Keratinocyte (primary cell): ENCODE results near the gene CPED1. TPM values are rescaled to one million over a fixed set of nuclear protein-coding genes. Genes with fewer than 3 reads are reported as not detected.

Experiments used
- DNase-seq: peaks from one replicate; pipeline ENCODE4 v3.0.0-alpha.2; 2011; ENCODE audit warnings: low read depth, missing footprints, low spot score
- FAIRE-seq: peaks from 2 replicates; lab custom pipeline; 2011; peaks lifted over from hg19 to GRCh38; lab: Jason Lieb, UNC
- H2AFZ ChIP-seq: 2 replicates; pipeline ENCODE4 v1.6.0; 2012; ENCODE audit warnings: low read length, control low read depth, inconsistent platforms; ENCODE audit not compliant: control insufficient read depth
- H3K27ac ChIP-seq: 2 replicates; pipeline ENCODE4 v1.5.1; 2011; ENCODE audit warnings: low read length; ENCODE audit not compliant: control insufficient read depth, insufficient read depth
- H3K27me3 ChIP-seq: 3 replicates; pipeline ENCODE4 v1.6.0; 2011; ENCODE audit warnings: low read length; ENCODE audit not compliant: control insufficient read depth, insufficient read depth; ENCODE audit errors: extremely low read depth
- H3K36me3 ChIP-seq, 2 experiments: 2 replicates in 1 of 2; 3 replicates in 1 of 2; pipeline ENCODE4 v1.5.1; 2011; ENCODE audit warnings: low read length in 2 of 2, mild to moderate bottlenecking in 1 of 2; ENCODE audit not compliant: control insufficient read depth in 2 of 2, insufficient read depth in 2 of 2; ENCODE audit errors: extremely low read depth in 1 of 2
- H3K4me1 ChIP-seq: 3 replicates; pipeline ENCODE4 v1.5.1; 2011; ENCODE audit warnings: low read length; ENCODE audit not compliant: control insufficient read depth, insufficient read depth; ENCODE audit errors: extremely low read depth
- H3K4me2 ChIP-seq: 3 replicates; pipeline ENCODE4 v1.6.0; 2011; ENCODE audit warnings: low read depth, low read length; ENCODE audit not compliant: control insufficient read depth, insufficient read depth; ENCODE audit errors: extremely low read depth
- H3K4me3 ChIP-seq, 3 experiments: fragments of 200-600 bp in 1 of 3; sonication (generic) in 1 of 3; 2 replicates in 2 of 3; 3 replicates in 1 of 3; pipeline ENCODE4 v1.5.1; 2011 to 2016; ENCODE audit warnings: low read length in 3 of 3, mild to moderate bottlenecking in 3 of 3, control low read depth in 2 of 3, inconsistent platforms in 1 of 3, low read depth in 1 of 3, mixed read lengths in 1 of 3, mixed run types in 1 of 3, moderate library complexity in 1 of 3; ENCODE audit not compliant: control insufficient read depth in 2 of 3, insufficient read depth in 2 of 3; ENCODE audit errors: extremely low read depth in 1 of 3
- H3K79me2 ChIP-seq: 2 replicates; pipeline ENCODE4 v1.6.0; 2012; ENCODE audit warnings: low read length; ENCODE audit not compliant: control insufficient read depth, insufficient read depth
- H3K9ac ChIP-seq: 3 replicates; pipeline ENCODE4 v1.6.0; 2011; ENCODE audit warnings: low read length; ENCODE audit not compliant: control insufficient read depth, insufficient read depth; ENCODE audit errors: extremely low read depth
- H3K9me1 ChIP-seq: 3 replicates; pipeline ENCODE4 v1.6.0; 2011; ENCODE audit warnings: low read length; ENCODE audit not compliant: control insufficient read depth, insufficient read depth; ENCODE audit errors: extremely low read depth
- H3K9me3 ChIP-seq: 2 replicates; pipeline ENCODE4 v1.5.1; 2012; ENCODE audit warnings: low read depth, low read length; ENCODE audit not compliant: control insufficient read depth
- H4K20me1 ChIP-seq: 3 replicates; pipeline ENCODE4 v1.6.0; 2011; ENCODE audit warnings: low read length; ENCODE audit not compliant: control insufficient read depth, insufficient read depth; ENCODE audit errors: extremely low read depth
- EZH2 ChIP-seq: IDR thresholded peaks from one replicate; pipeline ENCODE4 v1.6.1; 2012; ENCODE audit warnings: inconsistent platforms, mild to moderate bottlenecking, low read length, moderate library complexity
- dilution Hi-C: fragments of 300-500 bp; cut with MboI; formaldehyde crosslinking; loops from one replicate; pipeline ENCODE4 v1.7.0; 2020; ENCODE audit warnings: low sequenced_read_pairs; ENCODE audit not compliant: extremely low pct_ligation_motif_present
- polyA plus RNA-seq, 5 experiments: library from polyadenylated mRNA; depleted of rRNA in 3 of 5; stranded (reverse) in 3 of 5; stranded (forward) in 1 of 5; unstranded in 1 of 5; fragments of >200 nt; gene quantifications; 1 replicate in 1 of 5; 2 replicates in 3 of 5; 3 replicates in 1 of 5; pipeline versions ENCODE4 v1.2.1 to v1.2.3, GENCODE V29; 2011 to 2012; ENCODE audit warnings: missing spikeins in 2 of 5, low read depth in 1 of 5, low replicate concordance in 1 of 5
- TF ChIP-seq, protein P1 (sequence below), 3 experiments: IDR thresholded peaks in 1 of 3; conservative IDR thresholded peaks in 1 of 3; optimal IDR thresholded peaks in 1 of 3; 2 replicates in 2 of 3; 3 replicates in 1 of 3; pipeline versions ENCODE3 to v1.5.1; 2011; ENCODE audit warnings: low read length in 3 of 3, mild to moderate bottlenecking in 3 of 3, moderate library complexity in 2 of 3, control low read depth in 1 of 3, inconsistent platforms in 1 of 3; ENCODE audit not compliant: insufficient read depth in 2 of 3; ENCODE audit errors: extremely low read depth in 1 of 3

Gene CPED1
- polyA plus RNA-seq, 1 donor (not counting 4 experiments of a cell fraction or from before 2014, with no cell fraction given), result 0.62 TPM

GRCh38 chr7:121304102-121304658 lies 315.7 kb downstream of the CPED1 start:
- Histone ChIP-seq H3K9me3 (no peaks in the 10 kb centered on the region), H4K20me1 (no peaks in the 10 kb centered on the region), H3K9ac (no peak overlapping the region), H3K36me3 (no peaks in the 10 kb centered on the region), H2AFZ (no peak overlapping the region), H3K27me3 (no peaks in the 10 kb centered on the region), H3K4me2 (no peak overlapping the region), H3K9me1 (no peaks in the 10 kb centered on the region), H3K4me3 (no peak overlapping the region), H3K27ac (no peak overlapping the region), H3K79me2 (no peaks in the 10 kb centered on the region), H3K4me1 (peaks cover 36% of the 10 kb centered on the region)
- FAIRE-seq (no peak), DNase-seq (no peak)
- dilution Hi-C loops, result no loop called here
- TF ChIP-seq EZH2, result no peak
- TF ChIP-seq, protein P1, sequence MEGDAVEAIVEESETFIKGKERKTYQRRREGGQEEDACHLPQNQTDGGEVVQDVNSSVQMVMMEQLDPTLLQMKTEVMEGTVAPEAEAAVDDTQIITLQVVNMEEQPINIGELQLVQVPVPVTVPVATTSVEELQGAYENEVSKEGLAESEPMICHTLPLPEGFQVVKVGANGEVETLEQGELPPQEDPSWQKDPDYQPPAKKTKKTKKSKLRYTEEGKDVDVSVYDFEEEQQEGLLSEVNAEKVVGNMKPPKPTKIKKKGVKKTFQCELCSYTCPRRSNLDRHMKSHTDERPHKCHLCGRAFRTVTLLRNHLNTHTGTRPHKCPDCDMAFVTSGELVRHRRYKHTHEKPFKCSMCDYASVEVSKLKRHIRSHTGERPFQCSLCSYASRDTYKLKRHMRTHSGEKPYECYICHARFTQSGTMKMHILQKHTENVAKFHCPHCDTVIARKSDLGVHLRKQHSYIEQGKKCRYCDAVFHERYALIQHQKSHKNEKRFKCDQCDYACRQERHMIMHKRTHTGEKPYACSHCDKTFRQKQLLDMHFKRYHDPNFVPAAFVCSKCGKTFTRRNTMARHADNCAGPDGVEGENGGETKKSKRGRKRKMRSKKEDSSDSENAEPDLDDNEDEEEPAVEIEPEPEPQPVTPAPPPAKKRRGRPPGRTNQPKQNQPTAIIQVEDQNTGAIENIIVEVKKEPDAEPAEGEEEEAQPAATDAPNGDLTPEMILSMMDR (optimal IDR thresholded peaks at IDR 0.05 in 1 of 3, IDR thresholded peaks at IDR 0.05 in 1 of 3, conservative IDR thresholded peaks at IDR 0.05 in 1 of 3; ENCODE audit: extremely low read depth in 1 of 3, insufficient read depth in 2 of 3, low read length in 3 of 3), result no peak

DNA sequence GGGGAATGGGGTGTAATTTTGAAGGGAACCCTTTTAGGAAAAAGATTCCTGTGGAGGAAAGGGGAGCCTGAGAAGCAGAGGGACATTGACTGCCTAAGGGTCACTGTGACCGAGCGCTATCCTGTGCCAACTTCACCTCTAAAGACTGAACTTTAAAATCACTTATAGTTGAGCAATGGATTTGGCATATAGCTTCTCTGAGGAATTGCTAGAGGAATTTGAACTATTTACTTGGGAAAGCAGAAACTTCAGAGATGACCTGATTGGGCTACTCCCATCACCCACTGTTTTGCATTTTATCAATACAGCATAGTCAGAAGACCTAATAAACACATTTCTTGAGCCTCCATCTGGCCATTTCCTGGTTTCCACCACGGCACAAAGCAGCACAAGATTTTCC lies 316.6 kb downstream of the CPED1 start:
- dilution Hi-C loops, result no loop called here

DNA sequence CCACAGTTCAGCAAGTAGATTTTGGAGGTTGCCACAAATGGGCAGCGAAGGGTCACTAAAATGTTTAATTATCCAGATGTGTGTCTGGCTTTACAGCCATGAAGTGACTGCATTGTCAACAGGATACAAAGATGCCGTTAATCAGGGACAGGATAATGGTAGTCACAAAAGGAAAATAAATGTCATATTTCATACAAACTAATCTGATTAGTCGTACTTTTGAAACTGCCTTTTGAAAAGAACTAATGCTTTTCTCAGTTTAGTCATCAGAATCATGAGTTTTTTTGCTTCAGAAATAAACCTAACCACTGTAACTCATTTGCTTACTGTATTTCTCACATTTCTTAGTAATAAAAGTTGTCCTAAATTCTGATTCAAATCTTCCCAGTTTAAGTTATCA lies 318.1 kb downstream of the CPED1 start:
- Histone ChIP-seq H3K27ac (no peak overlapping the region), H3K27me3 (no peaks in the 10 kb centered on the region), H3K9me1 (no peaks in the 10 kb centered on the region), H3K4me2 (peak overlapping the region; percentile 28), H3K79me2 (no peaks in the 10 kb centered on the region), H3K9me3 (no peaks in the 10 kb centered on the region), H3K4me3 (no peak overlapping the region), H3K36me3 (no peaks in the 10 kb centered on the region), H3K9ac (no peak overlapping the region), H2AFZ (no peak overlapping the region), H3K4me1 (peaks cover 28% of the 10 kb centered on the region), H4K20me1 (no peaks in the 10 kb centered on the region)
- dilution Hi-C loops, result no loop called here
- TF ChIP-seq, protein P1 (optimal IDR thresholded peaks at IDR 0.05 in 1 of 3, IDR thresholded peaks at IDR 0.05 in 1 of 3, conservative IDR thresholded peaks at IDR 0.05 in 1 of 3; ENCODE audit: extremely low read depth in 1 of 3, insufficient read depth in 2 of 3, low read length in 3 of 3), result no peak
- no peak for TF ChIP-seq EZH2
- no peak for DNase-seq
- no peak for FAIRE-seq

More for the DNA sequence above, 316.6 kb downstream of the CPED1 start:
- H3K9me1 ChIP-seq, result no peaks in the 10 kb centered on the region
- H3K4me1 ChIP-seq, result peaks cover 36% of the 10 kb centered on the region
- no peaks in the 10 kb centered on the region for H3K9me3 ChIP-seq
- FAIRE-seq (no peak), DNase-seq (no peak)
- no peak for TF ChIP-seq EZH2
- H3K27me3 ChIP-seq, result no peaks in the 10 kb centered on the region
- no peaks in the 10 kb centered on the region for H4K20me1 ChIP-seq
- no peak overlapping the region for H3K4me3 ChIP-seq
- H3K27ac ChIP-seq, result no peak overlapping the region
- no peak overlapping the region for H2AFZ ChIP-seq
- H3K79me2 ChIP-seq, result no peaks in the 10 kb centered on the region
- H3K4me2 ChIP-seq, result no peak overlapping the region
- no peak overlapping the region for H3K9ac ChIP-seq
- no peaks in the 10 kb centered on the region for H3K36me3 ChIP-seq
